ENCODE results near the gene PRPS1L1.

PRPS1L1 gene

GRCh38 chr7:18027628-18028027 is at the start of gene PRPS1L1:
Gene PRPS1L1, minus strand, starts transcription at chr7:18027846.
- DNase-seq: no peak

GRCh38 chr7:18076461-18076860 is 48.8 kb upstream of the PRPS1L1 start:
- no peak for DNase-seq

- no peak for DNase-seq
Measured at GRCh38 chr7:18068745-18069144, 41.1 kb upstream of the PRPS1L1 start.

- peak; percentile 38 for DNase-seq
Measured at GRCh38 chr7:18064242-18064838, 36.7 kb upstream of the PRPS1L1 start.

- no peak for DNase-seq
Measured at GRCh38 chr7:18063149-18063901, 35.7 kb upstream of the PRPS1L1 start.

GRCh38 chr7:18059171-18059570 is 31.5 kb upstream of the PRPS1L1 start:
- no peak for DNase-seq

- no peak for DNase-seq
Measured at GRCh38 chr7:18053941-18054340, 26.3 kb upstream of the PRPS1L1 start.

GRCh38 chr7:18053177-18053928 is 25.7 kb upstream of the PRPS1L1 start:
- DNase-seq: no peak

- no peak for DNase-seq
Measured at GRCh38 chr7:18049262-18049661, 21.6 kb upstream of the PRPS1L1 start.

- DNase-seq: no peak
Measured at GRCh38 chr7:18046601-18047000, 19.0 kb upstream of the PRPS1L1 start.

GRCh38 chr7:18045171-18045570 is 17.5 kb upstream of the PRPS1L1 start:
- no peak for DNase-seq

- no peak for DNase-seq
Measured at GRCh38 chr7:18041191-18041590, 13.5 kb upstream of the PRPS1L1 start.

- DNase-seq: no peak
Measured at GRCh38 chr7:18040196-18040595, 12.6 kb upstream of the PRPS1L1 start.

- DNase-seq: no peak
Measured at GRCh38 chr7:18038382-18038781, 10.7 kb upstream of the PRPS1L1 start.

- DNase-seq: no peak
Measured at GRCh38 chr7:18037609-18038008, 10.0 kb upstream of the PRPS1L1 start.

GRCh38 chr7:18036783-18037182 is 9.1 kb upstream of the PRPS1L1 start:
- no peak for DNase-seq

- no peak for DNase-seq
Measured at GRCh38 chr7:18030758-18031157, 3.1 kb upstream of the PRPS1L1 start.

- no peak for DNase-seq
Measured at GRCh38 chr7:18020138-18020715, 7.4 kb downstream of the PRPS1L1 start.

- no peak for DNase-seq
Measured at GRCh38 chr7:18019555-18019954, 8.1 kb downstream of the PRPS1L1 start.

GRCh38 chr7:18018296-18019215 is 9.1 kb downstream of the PRPS1L1 start:
- DNase-seq: no peak

GRCh38 chr7:18016547-18017444 is 10.8 kb downstream of the PRPS1L1 start:
- DNase-seq: no peak

Measured in activated CD4-positive, alpha-beta T cell treated with anti-CD3 and anti-CD28 coated beads for 48 hours (primary cell).